SJCRH30 (cell line): ENCODE results near the gene TP63. TPM values are rescaled to one million over a fixed set of nuclear protein-coding genes. Genes with fewer than 3 reads are reported as not detected.

Experiments
- DNase-seq, 2 experiments: peaks; one replicate each; pipeline ENCODE4 v3.0.0-alpha.2; 2015 to 2020
- H3K27ac ChIP-seq: fragments of 250-450 bp; sonication (Bioruptor Pico); 2 replicates; pipeline ENCODE4 v1.5.1; 2020; ENCODE audit warnings: mild to moderate bottlenecking, moderate library complexity
- H3K27me3 ChIP-seq: fragments of 250-450 bp; sonication (Bioruptor Pico); 2 replicates; pipeline ENCODE4 v1.5.1; 2020; ENCODE audit warnings: mild to moderate bottlenecking, moderate library complexity
- H3K36me3 ChIP-seq: fragments of 250-450 bp; sonication (Bioruptor Pico); 2 replicates; pipeline ENCODE4 v1.5.1; 2020; ENCODE audit warnings: mild to moderate bottlenecking, moderate library complexity
- H3K4me1 ChIP-seq: fragments of 250-450 bp; sonication (Bioruptor Pico); 2 replicates; pipeline ENCODE4 v1.5.1; 2020; ENCODE audit warnings: mild to moderate bottlenecking, moderate library complexity
- H3K4me3 ChIP-seq: fragments of 250-450 bp; sonication (Bioruptor Pico); 2 replicates; pipeline ENCODE4 v1.5.1; 2020; ENCODE audit warnings: mild to moderate bottlenecking, moderate library complexity
- H3K9me3 ChIP-seq: fragments of 250-450 bp; sonication (Bioruptor Pico); replicated peaks from 2 replicates; pipeline ENCODE4 v1.5.1; 2020; ENCODE audit warnings: mild to moderate bottlenecking, moderate library complexity
- total RNA-seq: library from RNA; depleted of rRNA; stranded (reverse); fragments of >200 nt; shearing (Covaris generic); gene quantifications from 2 replicates; pipeline ENCODE4 v1.2.3, GENCODE V29; 2014

Gene TP63
- total RNA-seq, 1 experiment from 2014 or later = 1.1 TPM

GRCh38 chr3:189781415-189781814 is 150.2 kb downstream of the TP63 start:
- no peak for DNase-seq
- Histone ChIP-seq H3K27ac (no peak overlapping the region), H3K4me1 (no peaks in the 10 kb centered on the region), H3K9me3 (no peaks in the 10 kb centered on the region), H3K4me3 (no peak overlapping the region), H3K36me3 (no peaks in the 10 kb centered on the region), H3K27me3 (no peaks in the 10 kb centered on the region)

GRCh38 chr3:189786479-189787064 is 155.4 kb downstream of the TP63 start:
- H3K36me3 ChIP-seq = no peaks in the 10 kb centered on the region
- H3K27me3 ChIP-seq = no peaks in the 10 kb centered on the region
- H3K4me3 ChIP-seq = no peak overlapping the region
- H3K4me1 ChIP-seq = no peaks in the 10 kb centered on the region
- DNase-seq = no peak
- H3K27ac ChIP-seq = no peak overlapping the region
- no peaks in the 10 kb centered on the region for H3K9me3 ChIP-seq

DNA sequence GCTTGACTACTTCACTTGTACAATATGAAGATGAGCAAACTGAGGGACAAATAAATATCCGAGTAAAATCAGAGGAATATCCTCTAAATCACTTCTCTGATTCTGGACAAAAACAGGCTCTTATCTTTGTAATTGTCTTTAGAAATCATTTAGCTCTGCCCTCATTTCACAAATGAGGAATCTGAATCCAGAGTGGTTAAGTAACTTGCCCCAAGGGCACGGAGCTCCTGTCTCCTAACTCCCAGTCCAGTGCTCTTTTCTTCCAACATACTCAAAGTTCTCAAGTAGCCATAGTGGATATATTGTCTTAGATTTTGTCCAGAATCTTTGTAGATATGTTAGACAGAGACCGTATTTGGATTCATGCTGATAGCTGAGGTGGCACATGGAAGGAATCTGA is 156.0 kb downstream of the TP63 start:
- no peaks in the 10 kb centered on the region for H3K27me3 ChIP-seq
- no peaks in the 10 kb centered on the region for H3K9me3 ChIP-seq
- DNase-seq = no peak
- no peaks in the 10 kb centered on the region for H3K36me3 ChIP-seq
- H3K4me3 ChIP-seq = no peak overlapping the region
- no peak overlapping the region for H3K27ac ChIP-seq
- no peaks in the 10 kb centered on the region for H3K4me1 ChIP-seq

GRCh38 chr3:189787632-189788031 is 156.4 kb downstream of the TP63 start:
- H3K4me1 ChIP-seq = no peaks in the 10 kb centered on the region
- H3K4me3 ChIP-seq = no peak overlapping the region
- H3K27ac ChIP-seq = no peak overlapping the region
- H3K9me3 ChIP-seq = no peaks in the 10 kb centered on the region
- no peaks in the 10 kb centered on the region for H3K27me3 ChIP-seq
- DNase-seq = no peak
- H3K36me3 ChIP-seq = no peaks in the 10 kb centered on the region

DNA sequence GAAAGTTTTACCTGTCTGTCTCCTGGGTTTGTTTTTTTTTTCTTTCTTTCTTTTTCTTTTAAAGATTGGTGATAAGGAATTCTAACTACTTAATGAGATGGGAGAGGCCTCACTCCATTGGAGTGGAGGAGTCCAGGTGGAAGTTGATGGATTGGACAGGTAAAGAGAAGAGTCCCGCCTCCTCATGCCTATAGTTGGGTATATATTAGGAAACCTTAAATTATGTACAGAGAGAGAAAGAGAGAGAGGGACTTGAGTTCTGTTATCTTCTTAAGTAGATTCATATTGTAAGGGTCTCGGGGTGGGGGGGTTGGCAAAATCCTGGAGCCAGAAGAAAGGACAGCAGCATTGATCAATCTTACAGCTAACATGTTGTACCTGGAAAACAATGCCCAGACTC is 158.2 kb downstream of the TP63 start:
- no peaks in the 10 kb centered on the region for H3K4me1 ChIP-seq
- no peaks in the 10 kb centered on the region for H3K9me3 ChIP-seq
- no peak overlapping the region for H3K4me3 ChIP-seq
- H3K27ac ChIP-seq = no peak overlapping the region
- no peaks in the 10 kb centered on the region for H3K27me3 ChIP-seq
- H3K36me3 ChIP-seq = no peaks in the 10 kb centered on the region
- DNase-seq = no peak

GRCh38 chr3:189790658-189791057 is 159.5 kb downstream of the TP63 start:
- DNase-seq = peak in 1 of 2 experiments; percentile 5
- Histone ChIP-seq H3K27ac (no peak overlapping the region), H3K36me3 (no peaks in the 10 kb centered on the region), H3K27me3 (no peaks in the 10 kb centered on the region), H3K4me1 (no peaks in the 10 kb centered on the region), H3K9me3 (no peaks in the 10 kb centered on the region), H3K4me3 (no peak overlapping the region)

GRCh38 chr3:189792046-189792929 is 161.1 kb downstream of the TP63 start:
- Histone ChIP-seq H3K9me3 (no peaks in the 10 kb centered on the region), H3K36me3 (no peaks in the 10 kb centered on the region), H3K4me1 (no peaks in the 10 kb centered on the region), H3K27ac (no peak overlapping the region), H3K27me3 (no peaks in the 10 kb centered on the region), H3K4me3 (no peak overlapping the region)
- DNase-seq = no peak

- Histone ChIP-seq H3K4me3 (no peak overlapping the region), H3K36me3 (no peaks in the 10 kb centered on the region), H3K9me3 (no peaks in the 10 kb centered on the region), H3K27ac (no peak overlapping the region), H3K27me3 (no peaks in the 10 kb centered on the region), H3K4me1 (no peaks in the 10 kb centered on the region)
- DNase-seq = no peak
Observed at GRCh38 chr3:189794518-189794917, 163.3 kb downstream of the TP63 start.

GRCh38 chr3:189797103-189797750 is 166.0 kb downstream of the TP63 start:
- Histone ChIP-seq H3K36me3 (no peaks in the 10 kb centered on the region), H3K4me3 (no peak overlapping the region), H3K4me1 (no peaks in the 10 kb centered on the region), H3K27me3 (no peaks in the 10 kb centered on the region), H3K9me3 (no peaks in the 10 kb centered on the region), H3K27ac (no peak overlapping the region)
- DNase-seq = no peak

DNA sequence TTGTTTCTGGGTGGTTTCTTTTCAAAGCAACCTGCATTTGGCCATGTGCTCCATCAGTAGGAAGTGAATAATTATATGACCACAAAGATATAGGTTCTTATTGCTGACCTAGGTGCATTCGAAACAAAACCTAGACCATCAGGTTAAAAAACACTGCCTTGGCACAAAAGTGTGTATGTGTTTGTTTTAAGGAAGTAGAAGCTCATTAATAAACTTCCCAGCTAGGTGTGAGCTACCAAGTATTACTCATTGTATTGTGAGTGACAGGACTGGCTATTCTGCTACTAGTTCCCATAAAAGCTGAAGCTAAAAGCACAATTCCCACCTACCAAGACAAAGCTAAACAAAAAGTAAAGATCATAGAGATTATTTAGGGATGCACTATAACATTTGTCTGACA is 168.2 kb downstream of the TP63 start:
- H3K27ac ChIP-seq = no peak overlapping the region

DNA sequence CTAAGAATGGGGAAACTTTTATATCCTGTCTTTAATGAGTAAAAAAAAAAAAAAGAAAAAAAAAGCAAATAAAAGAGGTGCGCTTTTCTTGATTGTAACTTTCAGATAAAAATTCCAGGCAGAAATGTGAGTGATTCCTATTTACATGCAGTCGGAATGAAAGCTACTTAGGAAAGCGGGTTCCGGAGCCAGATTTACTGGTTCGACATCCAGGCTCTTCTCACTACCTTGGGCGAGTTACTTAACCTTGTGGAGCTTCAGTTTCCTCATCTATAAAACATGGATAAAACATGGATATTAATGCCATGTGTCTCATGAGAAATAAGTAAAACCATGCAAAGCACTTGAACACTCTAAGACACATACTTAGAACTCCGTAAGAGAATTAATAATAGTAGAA is 169.2 kb downstream of the TP63 start:
- Histone ChIP-seq H3K27ac (no peak overlapping the region), H3K4me1 (no peaks in the 10 kb centered on the region), H3K4me3 (no peak overlapping the region), H3K36me3 (no peaks in the 10 kb centered on the region), H3K27me3 (no peaks in the 10 kb centered on the region), H3K9me3 (no peaks in the 10 kb centered on the region)
- no peak for DNase-seq

More for the DNA sequence above, 168.2 kb downstream of the TP63 start:
- no peak for DNase-seq
- Histone ChIP-seq H3K27me3 (no peaks in the 10 kb centered on the region), H3K36me3 (no peaks in the 10 kb centered on the region), H3K4me3 (no peak overlapping the region), H3K9me3 (no peaks in the 10 kb centered on the region), H3K4me1 (no peaks in the 10 kb centered on the region)

DNA sequence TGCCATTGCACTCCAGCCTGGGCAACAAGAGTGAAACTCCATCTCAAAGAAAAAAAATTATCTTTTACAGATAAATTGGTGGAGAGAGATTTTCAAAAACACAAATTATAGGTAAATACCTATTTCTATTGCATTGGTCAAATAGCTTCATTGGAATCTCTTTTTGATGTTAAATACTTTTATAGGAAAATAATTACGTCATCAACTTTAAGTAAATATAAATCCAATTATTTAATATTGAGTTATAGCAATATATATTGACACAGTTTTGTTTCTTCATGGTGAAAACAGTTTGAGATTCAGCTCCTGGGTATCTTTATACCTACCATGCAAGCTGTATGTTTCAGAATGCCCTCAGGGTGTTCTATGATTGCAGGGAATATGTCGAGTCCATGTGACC is 172.1 kb downstream of the TP63 start:
- Histone ChIP-seq H3K27me3 (no peaks in the 10 kb centered on the region), H3K9me3 (no peaks in the 10 kb centered on the region), H3K27ac (no peak overlapping the region), H3K36me3 (no peaks in the 10 kb centered on the region), H3K4me3 (no peak overlapping the region), H3K4me1 (peaks cover 9% of the 10 kb centered on the region; the same call in 1 of the 2 replicates)
- DNase-seq = no peak

DNA sequence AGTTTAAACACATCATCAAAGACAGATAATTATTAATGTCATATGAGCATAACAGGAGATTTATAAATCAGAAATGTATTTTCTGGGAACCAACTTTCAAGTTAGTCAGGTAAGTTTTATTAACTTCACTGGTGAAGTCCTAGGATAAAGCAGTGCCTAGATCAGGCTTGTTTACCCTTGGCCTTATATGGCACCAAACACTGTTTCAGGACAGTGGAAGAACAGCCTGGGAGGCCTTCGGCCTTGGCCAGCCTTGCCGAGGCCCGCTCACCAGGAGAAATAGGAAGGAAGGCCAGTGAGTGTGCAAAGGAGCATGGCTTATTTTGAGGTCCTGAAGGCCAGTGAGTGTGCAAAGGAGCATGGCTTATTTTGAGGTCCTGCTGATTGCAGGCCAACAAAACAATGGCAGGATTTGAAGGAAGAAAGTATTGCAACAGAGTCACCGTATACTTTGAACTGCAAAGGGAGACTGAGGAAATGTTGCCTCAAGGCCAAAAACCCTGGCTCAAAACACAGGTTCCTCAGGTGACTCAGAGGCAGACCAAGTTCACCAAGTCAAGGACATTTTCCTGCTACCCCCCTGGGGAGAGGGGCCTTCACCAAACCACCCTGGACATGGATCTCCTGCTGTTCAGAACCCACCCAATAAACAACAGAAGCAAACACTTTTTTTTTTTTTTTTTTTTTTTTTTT is 174.3 kb downstream of the TP63 start:
- Histone ChIP-seq H3K27me3 (no peaks in the 10 kb centered on the region), H3K27ac (no peak overlapping the region; the same call in 1 of the 2 replicates)
- DNase-seq = no peak

DNA sequence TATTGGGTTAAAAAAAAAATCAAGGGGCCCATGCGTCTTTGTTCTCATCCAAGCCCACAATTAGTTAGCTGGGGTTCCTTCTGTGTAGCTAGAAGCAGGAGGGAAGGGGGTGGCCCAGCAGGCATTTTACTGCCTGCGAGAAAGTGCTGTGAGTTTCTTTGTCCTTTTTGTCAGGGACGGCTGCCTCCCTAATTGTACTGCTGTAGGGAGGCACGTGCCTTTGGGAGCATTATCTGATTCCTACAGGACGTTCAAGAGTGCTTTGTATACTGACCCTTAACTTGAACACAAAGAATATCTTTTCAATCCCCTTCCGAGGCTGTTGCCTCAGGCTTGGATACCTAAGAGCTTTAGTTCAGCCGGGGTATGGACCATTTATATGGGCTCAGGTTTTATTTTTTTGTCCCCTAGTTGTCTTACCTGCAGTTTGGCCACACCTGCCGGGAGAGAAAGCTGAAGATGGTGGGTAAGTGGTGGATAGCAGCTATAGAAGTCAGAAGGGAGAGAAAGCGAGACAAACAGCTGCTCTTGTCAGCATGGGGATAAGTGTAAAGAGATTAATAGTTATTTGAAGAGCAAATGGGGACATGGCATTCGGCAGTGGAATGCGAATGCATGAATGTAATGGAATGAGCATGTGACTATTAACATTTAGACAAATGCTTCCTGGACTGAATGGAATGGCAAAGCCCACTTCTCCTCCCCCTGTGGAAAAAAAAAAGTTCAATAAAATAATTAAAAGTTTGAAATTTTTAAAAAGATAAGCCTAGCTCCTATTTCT is 175.2 kb downstream of the TP63 start:
- Histone ChIP-seq H3K4me1 (peaks cover 9% of the 10 kb centered on the region; the same call in 1 of the 2 replicates), H3K9me3 (no peaks in the 10 kb centered on the region), H3K27ac (peak overlapping the region; percentile 59), H3K4me3 (no peak overlapping the region), H3K27me3 (no peaks in the 10 kb centered on the region), H3K36me3 (no peaks in the 10 kb centered on the region)
- DNase-seq = peak; percentile 40 to 60

More for the DNA sequence above, 174.3 kb downstream of the TP63 start:
- no peaks in the 10 kb centered on the region for H3K9me3 ChIP-seq
- H3K4me1 ChIP-seq = peaks cover 9% of the 10 kb centered on the region; the same call in 1 of the 2 replicates
- no peak overlapping the region for H3K4me3 ChIP-seq
- H3K36me3 ChIP-seq = no peaks in the 10 kb centered on the region
